Measurements from ENCODE around the gene KIF16B. TPM values are rescaled to one million over a fixed set of nuclear protein-coding genes. Genes with fewer than 3 reads are reported as not detected.

Gene KIF16B
- total RNA-seq, 4 donors from 2014 or later = 8.7 to 20.6 (median 16.6) TPM

DNA sequence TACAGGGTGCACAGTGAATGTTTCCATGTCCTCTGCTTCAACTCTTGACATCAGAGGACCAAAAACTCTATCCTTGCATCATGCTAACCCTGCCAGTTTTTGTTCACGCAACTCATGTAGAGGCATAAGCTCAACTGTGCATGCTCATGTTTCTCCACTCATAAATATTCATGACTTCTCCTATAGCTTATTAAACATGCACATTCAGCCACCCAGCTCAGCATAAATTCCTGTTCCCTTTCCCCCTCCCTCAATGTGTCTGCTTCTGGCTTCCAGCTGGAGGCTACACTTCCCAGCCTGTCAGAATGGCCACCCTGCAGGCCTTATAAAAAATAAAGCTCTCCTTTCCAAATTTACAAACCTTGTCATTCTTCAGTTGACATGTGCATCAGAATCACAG lies 154.6 kb downstream of the KIF16B start:
- intact Hi-C loops (cut with DNase I; ENCODE audit: low total_unique reads) = no loop called here
- H3K27ac ChIP-seq = no peak overlapping the region
- no peaks in the 10 kb centered on the region for H3K27me3 ChIP-seq
- TF ChIP-seq, protein P1, sequence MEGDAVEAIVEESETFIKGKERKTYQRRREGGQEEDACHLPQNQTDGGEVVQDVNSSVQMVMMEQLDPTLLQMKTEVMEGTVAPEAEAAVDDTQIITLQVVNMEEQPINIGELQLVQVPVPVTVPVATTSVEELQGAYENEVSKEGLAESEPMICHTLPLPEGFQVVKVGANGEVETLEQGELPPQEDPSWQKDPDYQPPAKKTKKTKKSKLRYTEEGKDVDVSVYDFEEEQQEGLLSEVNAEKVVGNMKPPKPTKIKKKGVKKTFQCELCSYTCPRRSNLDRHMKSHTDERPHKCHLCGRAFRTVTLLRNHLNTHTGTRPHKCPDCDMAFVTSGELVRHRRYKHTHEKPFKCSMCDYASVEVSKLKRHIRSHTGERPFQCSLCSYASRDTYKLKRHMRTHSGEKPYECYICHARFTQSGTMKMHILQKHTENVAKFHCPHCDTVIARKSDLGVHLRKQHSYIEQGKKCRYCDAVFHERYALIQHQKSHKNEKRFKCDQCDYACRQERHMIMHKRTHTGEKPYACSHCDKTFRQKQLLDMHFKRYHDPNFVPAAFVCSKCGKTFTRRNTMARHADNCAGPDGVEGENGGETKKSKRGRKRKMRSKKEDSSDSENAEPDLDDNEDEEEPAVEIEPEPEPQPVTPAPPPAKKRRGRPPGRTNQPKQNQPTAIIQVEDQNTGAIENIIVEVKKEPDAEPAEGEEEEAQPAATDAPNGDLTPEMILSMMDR (IDR thresholded peaks at IDR 0.05) = no peak
- no peak for TF ChIP-seq POLR2A (IDR thresholded peaks at IDR 0.05)
- no peak overlapping the region for H3K4me3 ChIP-seq
- H3K9me3 ChIP-seq = no peaks in the 10 kb centered on the region
- H3K36me3 ChIP-seq = no peaks in the 10 kb centered on the region
- H3K4me1 ChIP-seq = no peaks in the 10 kb centered on the region
- DNase-seq = no peak

GRCh38 chr20:16417001-16417400 lies 156.2 kb downstream of the KIF16B start:
- H3K9me3 ChIP-seq = no peaks in the 10 kb centered on the region
- TF ChIP-seq, protein P1 (IDR thresholded peaks at IDR 0.05) = no peak
- no peak overlapping the region for H3K4me3 ChIP-seq
- no peak overlapping the region for H3K27ac ChIP-seq
- DNase-seq = no peak
- H3K27me3 ChIP-seq = no peaks in the 10 kb centered on the region
- H3K4me1 ChIP-seq = no peaks in the 10 kb centered on the region
- H3K36me3 ChIP-seq = no peaks in the 10 kb centered on the region
- intact Hi-C loops (cut with DNase I; ENCODE audit: low total_unique reads) = no loop called here

DNA sequence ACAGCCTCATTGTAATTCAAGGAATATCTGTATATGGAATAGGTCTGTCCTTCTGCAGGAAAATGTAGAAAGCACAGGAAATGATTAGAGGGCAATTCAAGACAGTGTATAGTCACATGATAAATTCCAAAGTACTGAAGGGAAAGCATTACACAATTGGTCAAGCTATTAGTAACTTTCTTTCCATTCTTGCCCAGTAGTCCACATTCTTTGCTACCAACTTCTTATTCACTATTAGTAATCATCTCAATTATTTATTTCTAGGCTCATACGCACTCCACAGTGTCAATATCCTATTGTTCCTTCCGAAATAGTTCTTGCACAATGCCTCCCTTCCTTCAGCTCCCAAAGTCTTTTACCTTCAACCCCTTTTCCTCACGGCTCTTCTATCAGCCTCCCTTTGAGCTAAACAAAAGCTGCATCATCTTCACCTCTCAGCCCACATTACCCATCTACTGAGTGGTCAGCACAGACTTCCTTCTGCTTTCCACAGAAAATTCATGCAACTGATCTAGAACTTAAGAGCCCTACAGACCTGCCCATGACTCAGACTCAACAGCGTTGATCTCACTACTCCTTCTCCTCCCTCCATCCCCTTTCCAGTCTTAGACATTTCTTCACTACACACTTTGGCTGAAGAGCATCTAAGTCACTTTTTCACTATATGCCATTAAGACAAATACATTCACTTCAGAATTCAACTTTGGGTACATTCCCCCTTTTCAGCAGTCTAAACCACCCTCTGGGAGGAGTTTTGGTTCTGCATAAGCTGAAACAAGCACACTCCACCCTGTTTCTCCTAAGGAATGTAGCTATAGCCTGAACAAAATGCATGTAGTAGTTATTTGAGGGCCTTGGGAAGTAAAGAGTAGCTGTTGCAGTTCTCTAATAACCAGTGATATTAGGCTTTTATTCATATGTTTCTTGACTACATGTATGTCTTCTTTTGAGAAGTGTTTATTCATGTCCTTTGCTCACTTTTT lies 157.9 kb downstream of the KIF16B start:
- Histone ChIP-seq H3K27me3 (no peaks in the 10 kb centered on the region), H3K4me3 (no peak overlapping the region), H3K36me3 (no peaks in the 10 kb centered on the region), H3K9me3 (no peaks in the 10 kb centered on the region), H3K4me1 (no peaks in the 10 kb centered on the region), H3K27ac (no peak overlapping the region)
- intact Hi-C loops (cut with DNase I; ENCODE audit: low total_unique reads) = no loop called here
- no peak for TF ChIP-seq POLR2A (IDR thresholded peaks at IDR 0.05)
- TF ChIP-seq, protein P1 (IDR thresholded peaks at IDR 0.05) = no peak
- no peak for DNase-seq

DNA sequence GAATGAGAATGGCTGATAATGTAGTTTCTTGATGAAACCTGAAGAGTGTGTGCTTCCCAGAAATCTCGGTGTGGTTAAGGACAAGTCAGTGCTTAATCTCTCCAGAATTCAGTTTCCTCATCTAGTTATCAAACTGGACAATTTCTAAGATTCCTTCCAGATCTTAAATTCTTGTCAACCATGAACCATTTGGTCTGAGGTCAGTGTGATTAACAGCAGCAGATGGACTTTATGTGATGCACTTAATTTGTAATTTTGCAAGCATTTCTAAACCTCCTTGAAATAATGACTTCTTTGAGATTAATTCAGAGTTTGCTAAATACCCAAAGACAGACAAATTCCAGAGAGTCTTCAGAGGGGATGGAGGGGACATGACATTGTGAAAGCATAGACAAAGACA lies 160.3 kb downstream of the KIF16B start:
- Histone ChIP-seq H3K27ac (no peak overlapping the region), H3K4me3 (no peak overlapping the region), H3K4me1 (no peaks in the 10 kb centered on the region), H3K9me3 (no peaks in the 10 kb centered on the region), H3K27me3 (no peaks in the 10 kb centered on the region), H3K36me3 (no peaks in the 10 kb centered on the region)
- intact Hi-C loops (cut with DNase I; ENCODE audit: low total_unique reads) = no loop called here
- no peak for DNase-seq
- TF ChIP-seq, protein P1 (IDR thresholded peaks at IDR 0.05) = no peak
- TF ChIP-seq POLR2A (IDR thresholded peaks at IDR 0.05) = no peak

DNA sequence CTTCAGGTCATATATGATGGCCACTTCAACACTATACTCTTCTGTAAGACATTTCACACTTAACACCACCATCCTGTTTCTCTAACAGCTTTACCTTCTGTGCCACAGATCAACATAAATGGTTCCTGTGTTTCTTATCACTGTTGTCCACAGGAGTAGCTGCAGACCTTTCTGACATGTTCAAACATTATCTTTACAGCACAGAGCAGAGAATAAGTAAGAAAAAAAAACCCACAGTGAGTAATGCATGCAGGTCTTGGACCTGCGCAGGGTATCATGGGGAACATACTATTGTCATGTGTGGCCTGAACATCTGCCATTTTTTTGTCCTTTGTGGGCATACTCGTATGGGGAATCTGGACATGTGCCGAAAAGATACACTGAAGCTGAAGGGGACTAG lies 161.9 kb downstream of the KIF16B start:
- intact Hi-C loops (cut with DNase I; ENCODE audit: low total_unique reads) = no loop called here
- no peaks in the 10 kb centered on the region for H3K9me3 ChIP-seq
- H3K27ac ChIP-seq = no peak overlapping the region
- no peaks in the 10 kb centered on the region for H3K4me1 ChIP-seq
- H3K36me3 ChIP-seq = no peaks in the 10 kb centered on the region
- no peak for DNase-seq
- no peaks in the 10 kb centered on the region for H3K27me3 ChIP-seq
- TF ChIP-seq, protein P1 (IDR thresholded peaks at IDR 0.05) = no peak
- no peak for TF ChIP-seq POLR2A (IDR thresholded peaks at IDR 0.05)
- H3K4me3 ChIP-seq = no peak overlapping the region

Data from uterus (tissue), 4 donors.